Activated naive CD8-positive, alpha-beta T cell treated with anti-CD3 and anti-CD28 coated beads for 36 hours (primary cell): Measurements from ENCODE around the gene UROC1. TPM values are rescaled to one million over a fixed set of nuclear protein-coding genes. Genes with fewer than 3 reads are reported as not detected.

ENCODE experiments used
- DNase-seq: peaks from one replicate; pipeline ENCODE4 v3.0.0; 2021
- H3K27ac Mint-ChIP-seq: one replicate; pipeline ENCODE4 v1.8.0; 2022; ENCODE audit warnings: mild to moderate bottlenecking, moderate library complexity, mixed read lengths
- H3K27me3 Mint-ChIP-seq: one replicate; pipeline ENCODE4 v1.8.0; 2022; ENCODE audit warnings: mild to moderate bottlenecking, mixed read lengths
- H3K36me3 Mint-ChIP-seq: one replicate; pipeline ENCODE4 v1.8.0; 2021; ENCODE audit warnings: mild to moderate bottlenecking, mixed read lengths
- H3K4me1 Mint-ChIP-seq: one replicate; pipeline ENCODE4 v1.8.0; 2021; ENCODE audit warnings: mixed read lengths
- H3K4me3 Mint-ChIP-seq: one replicate; pipeline ENCODE4 v1.8.0; 2022; ENCODE audit warnings: mild to moderate bottlenecking, moderate library complexity, mixed read lengths
- H3K9me3 Mint-ChIP-seq: one replicate; pipeline ENCODE4 v1.8.0; 2022; ENCODE audit warnings: mixed read lengths
- total RNA-seq, 2 experiments: library from RNA; stranded (reverse); gene quantifications; one replicate each; pipeline ENCODE4 v1.2.3, GENCODE V29; 2021

The UROC1 gene
- total RNA-seq, 2 experiments from 2014 or later = not detected

GRCh38 chr3:126551121-126551838, 33.7 kb upstream of the UROC1 start:
- Mint-ChIP-seq H3K9me3 (no peaks in the 10 kb centered on the region), H3K27ac (no peak overlapping the region), H3K4me1 (no peaks in the 10 kb centered on the region), H3K27me3 (peaks cover 4% of the 10 kb centered on the region), H3K36me3 (no peaks in the 10 kb centered on the region), H3K4me3 (no peak overlapping the region)
- DNase-seq = no peak

GRCh38 chr3:126550488-126551051, 33.0 kb upstream of the UROC1 start:
- peaks cover 4% of the 10 kb centered on the region for H3K27me3 Mint-ChIP-seq
- no peak for DNase-seq
- no peak overlapping the region for H3K4me3 Mint-ChIP-seq
- no peaks in the 10 kb centered on the region for H3K4me1 Mint-ChIP-seq
- no peaks in the 10 kb centered on the region for H3K9me3 Mint-ChIP-seq
- H3K27ac Mint-ChIP-seq = no peak overlapping the region
- H3K36me3 Mint-ChIP-seq = no peaks in the 10 kb centered on the region

- no peaks in the 10 kb centered on the region for H3K9me3 Mint-ChIP-seq
- H3K4me1 Mint-ChIP-seq = no peaks in the 10 kb centered on the region
- DNase-seq = no peak
- H3K4me3 Mint-ChIP-seq = no peak overlapping the region
- H3K36me3 Mint-ChIP-seq = no peaks in the 10 kb centered on the region
- peaks cover 4% of the 10 kb centered on the region for H3K27me3 Mint-ChIP-seq
- H3K27ac Mint-ChIP-seq = no peak overlapping the region
Observed at GRCh38 chr3:126549861-126550487, 32.4 kb upstream of the UROC1 start.

- no peak for DNase-seq
- H3K9me3 Mint-ChIP-seq = no peaks in the 10 kb centered on the region
- peaks cover 4% of the 10 kb centered on the region for H3K27me3 Mint-ChIP-seq
- H3K4me1 Mint-ChIP-seq = no peaks in the 10 kb centered on the region
- no peak overlapping the region for H3K4me3 Mint-ChIP-seq
- H3K27ac Mint-ChIP-seq = no peak overlapping the region
- no peaks in the 10 kb centered on the region for H3K36me3 Mint-ChIP-seq
Observed at GRCh38 chr3:126548556-126549466, 31.2 kb upstream of the UROC1 start.

GRCh38 chr3:126547721-126548120, 30.1 kb upstream of the UROC1 start:
- H3K27me3 Mint-ChIP-seq = peaks cover 4% of the 10 kb centered on the region
- no peak overlapping the region for H3K27ac Mint-ChIP-seq
- no peaks in the 10 kb centered on the region for H3K9me3 Mint-ChIP-seq
- H3K4me1 Mint-ChIP-seq = no peaks in the 10 kb centered on the region
- no peak for DNase-seq
- no peaks in the 10 kb centered on the region for H3K36me3 Mint-ChIP-seq
- H3K4me3 Mint-ChIP-seq = no peak overlapping the region

- no peaks in the 10 kb centered on the region for H3K9me3 Mint-ChIP-seq
- no peak for DNase-seq
Observed at GRCh38 chr3:126546549-126547239, 29.1 kb upstream of the UROC1 start.

GRCh38 chr3:126546013-126546412, 28.4 kb upstream of the UROC1 start:
- Mint-ChIP-seq H3K27me3 (peaks cover 4% of the 10 kb centered on the region), H3K9me3 (no peaks in the 10 kb centered on the region), H3K36me3 (no peaks in the 10 kb centered on the region), H3K4me3 (no peak overlapping the region), H3K4me1 (peaks cover 1% of the 10 kb centered on the region), H3K27ac (no peak overlapping the region)
- DNase-seq = no peak

More at GRCh38 chr3:126546549-126547239, 29.1 kb upstream of the UROC1 start:
- H3K4me1 Mint-ChIP-seq = no peaks in the 10 kb centered on the region
- H3K36me3 Mint-ChIP-seq = no peaks in the 10 kb centered on the region
- H3K27me3 Mint-ChIP-seq = peaks cover 4% of the 10 kb centered on the region
- H3K4me3 Mint-ChIP-seq = no peak overlapping the region
- H3K27ac Mint-ChIP-seq = no peak overlapping the region

GRCh38 chr3:126545544-126545943, 28.0 kb upstream of the UROC1 start:
- H3K4me1 Mint-ChIP-seq = peaks cover 4% of the 10 kb centered on the region
- no peak overlapping the region for H3K4me3 Mint-ChIP-seq
- no peak overlapping the region for H3K27ac Mint-ChIP-seq
- DNase-seq = no peak
- no peaks in the 10 kb centered on the region for H3K9me3 Mint-ChIP-seq
- H3K36me3 Mint-ChIP-seq = no peaks in the 10 kb centered on the region
- H3K27me3 Mint-ChIP-seq = peaks cover 4% of the 10 kb centered on the region

- peaks cover 4% of the 10 kb centered on the region for H3K4me1 Mint-ChIP-seq
- DNase-seq = no peak
- H3K27ac Mint-ChIP-seq = no peak overlapping the region
- no peaks in the 10 kb centered on the region for H3K36me3 Mint-ChIP-seq
- H3K4me3 Mint-ChIP-seq = no peak overlapping the region
- peaks cover 10% of the 10 kb centered on the region for H3K27me3 Mint-ChIP-seq
- peaks cover 2% of the 10 kb centered on the region for H3K9me3 Mint-ChIP-seq
Observed at GRCh38 chr3:126544596-126545281, 27.2 kb upstream of the UROC1 start.

- peaks cover 4% of the 10 kb centered on the region for H3K4me1 Mint-ChIP-seq
- no peak overlapping the region for H3K27ac Mint-ChIP-seq
- H3K9me3 Mint-ChIP-seq = peaks cover 2% of the 10 kb centered on the region
- H3K27me3 Mint-ChIP-seq = peaks cover 6% of the 10 kb centered on the region
- H3K36me3 Mint-ChIP-seq = no peaks in the 10 kb centered on the region
- no peak overlapping the region for H3K4me3 Mint-ChIP-seq
- no peak for DNase-seq
Observed at GRCh38 chr3:126543457-126544061, 26.0 kb upstream of the UROC1 start.

GRCh38 chr3:126542340-126543241, 25.0 kb upstream of the UROC1 start:
- Mint-ChIP-seq H3K9me3 (peaks cover 2% of the 10 kb centered on the region), H3K27me3 (peaks cover 6% of the 10 kb centered on the region), H3K4me1 (peaks cover 4% of the 10 kb centered on the region), H3K27ac (no peak overlapping the region), H3K36me3 (no peaks in the 10 kb centered on the region), H3K4me3 (no peak overlapping the region)
- DNase-seq = no peak

- H3K4me3 Mint-ChIP-seq = no peak overlapping the region
- H3K4me1 Mint-ChIP-seq = peaks cover 4% of the 10 kb centered on the region
- H3K27ac Mint-ChIP-seq = no peak overlapping the region
- H3K27me3 Mint-ChIP-seq = peaks cover 6% of the 10 kb centered on the region
- H3K9me3 Mint-ChIP-seq = peaks cover 2% of the 10 kb centered on the region
- no peak for DNase-seq
- no peaks in the 10 kb centered on the region for H3K36me3 Mint-ChIP-seq
Observed at GRCh38 chr3:126541628-126542339, 24.2 kb upstream of the UROC1 start.
